Ovary (tissue), 9 donors: ENCODE data around the gene PALLD. TPM values are rescaled to one million over a fixed set of nuclear protein-coding genes. Genes with fewer than 3 reads are reported as not detected.

Experiments used
- DNase-seq, 5 donors: peaks; one replicate each; pipeline ENCODE4 v3.0.0-alpha.2; 2019 to 2020
- H3K27ac ChIP-seq, 2 donors: fragments of 200-600 bp; one replicate each; pipeline versions ENCODE4 v1.5.1 to v1.8.0; 2019 to 2022
- H3K27me3 ChIP-seq: fragments of 200-600 bp; one replicate; pipeline ENCODE4 v1.8.0; 2022
- H3K36me3 ChIP-seq: fragments of 200-600 bp; sonication (generic); one replicate; pipeline ENCODE4 v1.5.1; 2019
- H3K4me1 ChIP-seq: one replicate; pipeline ENCODE4 v1.8.1; 2013; ENCODE audit warnings: mild to moderate bottlenecking, moderate library complexity; ENCODE audit not compliant: insufficient read depth
- H3K4me3 ChIP-seq: fragments of 200-600 bp; sonication (generic); one replicate; pipeline ENCODE4 v1.5.1; 2017
- H3K9me3 ChIP-seq, 2 donors: fragments of 200-600 bp in 1 of 2; sonication (generic) in 1 of 2; one replicate each; pipeline versions ENCODE4 v1.5.1 to v1.8.1; 2013 to 2019; ENCODE audit warnings: mild to moderate bottlenecking in 1 of 2, moderate library complexity in 1 of 2
- CTCF ChIP-seq, 3 donors: fragments of 450-650 bp in 2 of 3; fragments of 200-600 bp in 1 of 3; IDR thresholded peaks; one replicate each; pipeline versions ENCODE4 v1.5.1 to v1.8.0; 2016 to 2022; ENCODE audit warnings: antibody characterized with exemption in 3 of 3, mild to moderate bottlenecking in 1 of 3
- EP300 ChIP-seq: sonication (generic); formaldehyde crosslinking; IDR thresholded peaks from one replicate; pipeline ENCODE4 v1.6.1; 2017; ENCODE audit warnings: antibody characterized with exemption
- POLR2A ChIP-seq: fragments of 450-650 bp; IDR thresholded peaks from one replicate; pipeline ENCODE4 v1.6.1; 2017; ENCODE audit warnings: antibody characterized with exemption, mild to moderate bottlenecking, moderate library complexity
- WGBS, 3 donors: extraction: QIAGEN DNeasy Blood & Tissue Kit in 1 of 3; methylation state at CpG; one replicate each; pipeline versions ENCODE4 v1.1.5 to v1.1.7; 2013 to 2017; 5-methylcytosine and 5-hydroxymethylcytosine counted together
- intact Hi-C, 4 donors: fragments of 100-400 bp; cut with DNase I; formaldehyde crosslinking; loops; one replicate each; pipeline versions ENCODE4 v1.11.0 to v1.15.1; 2022 to 2023
- polyA plus RNA-seq, 2 donors: library from polyadenylated mRNA; stranded (reverse); fragments of 200-250 nt in 1 of 2; fragments of 350-450 nt in 1 of 2; fragmentation: Illumina TruSeq in 1 of 2; extraction: RNeasy Lipid Tissue Mini Kit (QIAGEN cat#74804) in 1 of 2; gene quantifications; one replicate each; pipeline ENCODE4 v1.2.3, GENCODE V29; 2013 to 2014
- total RNA-seq, 7 donors: library from RNA; depleted of rRNA in 2 of 7; stranded (reverse); fragments of >200 nt in 2 of 7; fragmentation: NEBNext Ultra II Directional in 3 of 7; extraction: Animal tissue kit (Norgen Biotek cat#: 25700) in 3 of 7; gene quantifications; one replicate each; pipeline versions ENCODE4 v1.1.0 to v1.2.4, GENCODE V29; 2016 to 2023
- donor health status: DM: no; HTN: no; CAD: no; lungs with moderate emphysema.
- donor health status: DM: no; HTN: no; CAD: no.
- donor health status: Bipolar disorder and iron deficiency.
- donor health status: DM: yes; HTN: yes; CAD: no.
- donor health status: DM: no; HTN: no; CAD: no.
- donor health status: DM: yes; HTN: yes; CAD: no.

PALLD gene
- total and polyA plus RNA-seq, 9 donors: 96.8 to 605 (median 137) TPM

GRCh38 chr4:168781341-168781740, 284.5 kb downstream of the PALLD start:
- no peaks in the 10 kb centered on the region for H3K36me3 ChIP-seq
- H3K27ac ChIP-seq: no peak overlapping the region
- no peak overlapping the region for H3K4me3 ChIP-seq
- intact Hi-C loops: no loop called here
- peaks cover 2% of the 10 kb centered on the region for H3K4me1 ChIP-seq
- WGBS, 3 donors: 87 to 91% (median 90%) methylated on average over 4 of the region's 4 CpGs
- no peaks in the 10 kb centered on the region for H3K27me3 ChIP-seq
- no peak for DNase-seq
- TF ChIP-seq EP300 (no peak), POLR2A (no peak), CTCF (IDR thresholded peaks at IDR 0.05) (no peak)
- H3K9me3 ChIP-seq: no peaks in the 10 kb centered on the region

GRCh38 chr4:168781926-168782325, 285.1 kb downstream of the PALLD start:
- DNase-seq: no peak
- Histone ChIP-seq H3K9me3 (no peaks in the 10 kb centered on the region), H3K4me3 (no peak overlapping the region), H3K4me1 (peaks cover 2% of the 10 kb centered on the region), H3K27me3 (no peaks in the 10 kb centered on the region), H3K36me3 (no peaks in the 10 kb centered on the region), H3K27ac (no peak overlapping the region)
- intact Hi-C loops: no loop called here
- TF ChIP-seq POLR2A (no peak), CTCF (IDR thresholded peaks at IDR 0.05) (no peak), EP300 (no peak)
- WGBS, 3 donors: 78 to 94% (median 89%) methylated on average over 4 of the region's 4 CpGs

GRCh38 chr4:168782439-168782838, 285.6 kb downstream of the PALLD start:
- intact Hi-C loops: no loop called here
- peaks cover 2% of the 10 kb centered on the region for H3K4me1 ChIP-seq
- H3K4me3 ChIP-seq: no peak overlapping the region
- WGBS, 3 donors: 84 to 89% (median 88%) methylated on average over 5 of the region's 5 CpGs
- no peaks in the 10 kb centered on the region for H3K27me3 ChIP-seq
- no peak for DNase-seq
- H3K27ac ChIP-seq: no peak overlapping the region
- TF ChIP-seq POLR2A (no peak), EP300 (no peak), CTCF (IDR thresholded peaks at IDR 0.05) (no peak)
- H3K9me3 ChIP-seq: no peaks in the 10 kb centered on the region
- no peaks in the 10 kb centered on the region for H3K36me3 ChIP-seq

GRCh38 chr4:168784786-168785461, 288.1 kb downstream of the PALLD start:
- H3K4me1 ChIP-seq: peaks cover 2% of the 10 kb centered on the region
- H3K27me3 ChIP-seq: no peaks in the 10 kb centered on the region
- no peaks in the 10 kb centered on the region for H3K9me3 ChIP-seq
- H3K4me3 ChIP-seq: no peak overlapping the region
- no peak for TF ChIP-seq POLR2A
- no peak for TF ChIP-seq EP300
- no peak for TF ChIP-seq CTCF (IDR thresholded peaks at IDR 0.05)
- no peak for DNase-seq
- WGBS, 3 donors: 50 to 73% (median 67%) methylated on average over 10 of the region's 10 CpGs
- no peak overlapping the region for H3K27ac ChIP-seq
- intact Hi-C loops: no loop called here
- H3K36me3 ChIP-seq: no peaks in the 10 kb centered on the region
